ENCODE measurements around the gene ALOX12B. TPM values are rescaled to one million over a fixed set of nuclear protein-coding genes. Genes with fewer than 3 reads are reported as not detected.
A peak's percentile ranks its signal among the peaks of the same experiment; 100 is the strongest.

ALOX12B gene
- total and polyA plus RNA-seq, 2 of the 13 experiments (the other 11 are each of a cell fraction or from before 2014, with no cell fraction given), result 0.13 TPM; not detected in 1

DNA sequence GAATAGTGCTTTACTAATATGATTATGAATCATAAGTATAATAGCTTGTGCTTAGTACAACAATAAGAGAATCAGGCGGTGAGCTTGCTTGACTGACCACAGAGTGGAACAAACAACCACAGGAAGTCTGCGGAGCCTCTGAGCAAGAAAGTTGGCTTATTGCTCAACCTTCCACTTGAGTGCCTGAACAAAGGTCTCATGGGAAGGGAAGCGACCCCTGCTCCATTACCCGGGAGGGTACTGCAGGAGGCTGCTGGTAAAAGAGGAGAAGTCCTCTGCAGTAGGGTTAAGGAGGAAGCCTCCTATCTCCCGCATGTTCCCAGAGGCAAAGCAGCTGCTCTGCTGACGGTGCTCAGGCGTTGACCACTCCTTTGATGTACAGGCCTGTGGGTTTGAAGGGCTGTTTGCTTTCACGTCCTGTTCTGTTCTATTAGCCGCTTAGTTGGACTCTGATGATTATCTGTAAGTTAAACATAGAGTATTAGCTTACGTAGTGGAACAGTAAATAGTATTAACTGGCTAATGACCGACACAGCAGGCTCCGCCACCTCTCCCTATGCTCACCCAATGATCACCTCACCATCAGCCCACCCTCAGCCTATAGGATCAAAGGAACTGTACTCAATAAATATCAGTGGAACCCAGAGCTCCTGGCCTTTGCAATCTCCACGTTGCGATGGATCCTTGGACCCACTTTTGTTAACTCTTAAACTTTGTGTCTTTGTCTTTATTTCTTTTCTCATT is 31.1 kb downstream of the ALOX12B start (continued):
- TF ChIP-seq ZFP36L2 (CRISPR knock-in tag; IDR thresholded peaks at IDR 0.05), result no peak
- no peak for TF ChIP-seq EHMT2 (IDR thresholded peaks at IDR 0.05; ENCODE audit: borderline replicate concordance, low read depth, low read length)
- TF ChIP-seq, protein P1, sequence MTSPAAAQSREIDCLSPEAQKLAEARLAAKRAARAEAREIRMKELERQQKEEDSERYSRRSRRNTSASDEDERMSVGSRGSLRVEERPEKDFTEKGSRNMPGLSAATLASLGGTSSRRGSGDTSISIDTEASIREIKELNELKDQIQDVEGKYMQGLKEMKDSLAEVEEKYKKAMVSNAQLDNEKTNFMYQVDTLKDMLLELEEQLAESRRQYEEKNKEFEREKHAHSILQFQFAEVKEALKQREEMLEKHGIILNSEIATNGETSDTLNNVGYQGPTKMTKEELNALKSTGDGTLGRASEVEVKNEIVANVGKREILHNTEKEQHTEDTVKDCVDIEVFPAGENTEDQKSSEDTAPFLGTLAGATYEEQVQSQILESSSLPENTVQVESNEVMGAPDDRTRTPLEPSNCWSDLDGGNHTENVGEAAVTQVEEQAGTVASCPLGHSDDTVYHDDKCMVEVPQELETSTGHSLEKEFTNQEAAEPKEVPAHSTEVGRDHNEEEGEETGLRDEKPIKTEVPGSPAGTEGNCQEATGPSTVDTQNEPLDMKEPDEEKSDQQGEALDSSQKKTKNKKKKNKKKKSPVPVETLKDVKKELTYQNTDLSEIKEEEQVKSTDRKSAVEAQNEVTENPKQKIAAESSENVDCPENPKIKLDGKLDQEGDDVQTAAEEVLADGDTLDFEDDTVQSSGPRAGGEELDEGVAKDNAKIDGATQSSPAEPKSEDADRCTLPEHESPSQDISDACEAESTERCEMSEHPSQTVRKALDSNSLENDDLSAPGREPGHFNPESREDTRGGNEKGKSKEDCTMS (CRISPR knock-in tag; conservative IDR thresholded peaks at IDR 0.05), result no peak
- TF ChIP-seq, protein P2, sequence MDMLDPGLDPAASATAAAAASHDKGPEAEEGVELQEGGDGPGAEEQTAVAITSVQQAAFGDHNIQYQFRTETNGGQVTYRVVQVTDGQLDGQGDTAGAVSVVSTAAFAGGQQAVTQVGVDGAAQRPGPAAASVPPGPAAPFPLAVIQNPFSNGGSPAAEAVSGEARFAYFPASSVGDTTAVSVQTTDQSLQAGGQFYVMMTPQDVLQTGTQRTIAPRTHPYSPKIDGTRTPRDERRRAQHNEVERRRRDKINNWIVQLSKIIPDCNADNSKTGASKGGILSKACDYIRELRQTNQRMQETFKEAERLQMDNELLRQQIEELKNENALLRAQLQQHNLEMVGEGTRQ (IDR thresholded peaks at IDR 0.05; ENCODE audit: low read depth, low read length), result no peak
- TF ChIP-seq, protein P2 (CRISPR knock-in tag; IDR thresholded peaks at IDR 0.05; ENCODE audit: borderline replicate concordance), result peak; percentile 36
- TF ChIP-seq KDM2A (CRISPR knock-in tag; IDR thresholded peaks at IDR 0.05; ENCODE audit: borderline replicate concordance, low read depth), result peak; percentile 51; the same call in 1 of the 2 replicates
- TF ChIP-seq, protein P3, sequence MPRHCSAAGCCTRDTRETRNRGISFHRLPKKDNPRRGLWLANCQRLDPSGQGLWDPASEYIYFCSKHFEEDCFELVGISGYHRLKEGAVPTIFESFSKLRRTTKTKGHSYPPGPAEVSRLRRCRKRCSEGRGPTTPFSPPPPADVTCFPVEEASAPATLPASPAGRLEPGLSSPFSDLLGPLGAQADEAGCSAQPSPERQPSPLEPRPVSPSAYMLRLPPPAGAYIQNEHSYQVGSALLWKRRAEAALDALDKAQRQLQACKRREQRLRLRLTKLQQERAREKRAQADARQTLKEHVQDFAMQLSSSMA (CRISPR knock-in tag; IDR thresholded peaks at IDR 0.05), result 0 out of 2 replicates have a peak, but pooled peaks have one; percentile 15
- TF ChIP-seq ZNF207 (IDR thresholded peaks at IDR 0.05; ENCODE audit: borderline replicate concordance), result no peak
- TF ChIP-seq HOXA5 (CRISPR knock-in tag; IDR thresholded peaks at IDR 0.05), result no peak
- TF ChIP-seq, protein P4, sequence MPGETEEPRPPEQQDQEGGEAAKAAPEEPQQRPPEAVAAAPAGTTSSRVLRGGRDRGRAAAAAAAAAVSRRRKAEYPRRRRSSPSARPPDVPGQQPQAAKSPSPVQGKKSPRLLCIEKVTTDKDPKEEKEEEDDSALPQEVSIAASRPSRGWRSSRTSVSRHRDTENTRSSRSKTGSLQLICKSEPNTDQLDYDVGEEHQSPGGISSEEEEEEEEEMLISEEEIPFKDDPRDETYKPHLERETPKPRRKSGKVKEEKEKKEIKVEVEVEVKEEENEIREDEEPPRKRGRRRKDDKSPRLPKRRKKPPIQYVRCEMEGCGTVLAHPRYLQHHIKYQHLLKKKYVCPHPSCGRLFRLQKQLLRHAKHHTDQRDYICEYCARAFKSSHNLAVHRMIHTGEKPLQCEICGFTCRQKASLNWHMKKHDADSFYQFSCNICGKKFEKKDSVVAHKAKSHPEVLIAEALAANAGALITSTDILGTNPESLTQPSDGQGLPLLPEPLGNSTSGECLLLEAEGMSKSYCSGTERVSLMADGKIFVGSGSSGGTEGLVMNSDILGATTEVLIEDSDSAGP (CRISPR knock-in tag; IDR thresholded peaks at IDR 0.05; ENCODE audit: borderline replicate concordance), result peak; percentile 73
- TF ChIP-seq, protein P5, sequence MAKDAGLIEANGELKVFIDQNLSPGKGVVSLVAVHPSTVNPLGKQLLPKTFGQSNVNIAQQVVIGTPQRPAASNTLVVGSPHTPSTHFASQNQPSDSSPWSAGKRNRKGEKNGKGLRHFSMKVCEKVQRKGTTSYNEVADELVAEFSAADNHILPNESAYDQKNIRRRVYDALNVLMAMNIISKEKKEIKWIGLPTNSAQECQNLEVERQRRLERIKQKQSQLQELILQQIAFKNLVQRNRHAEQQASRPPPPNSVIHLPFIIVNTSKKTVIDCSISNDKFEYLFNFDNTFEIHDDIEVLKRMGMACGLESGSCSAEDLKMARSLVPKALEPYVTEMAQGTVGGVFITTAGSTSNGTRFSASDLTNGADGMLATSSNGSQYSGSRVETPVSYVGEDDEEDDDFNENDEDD (CRISPR knock-in tag; IDR thresholded peaks at IDR 0.05; ENCODE audit: borderline replicate concordance), result peak; percentile 36; the same call in 1 of the 2 replicates
- TF ChIP-seq, protein P6, sequence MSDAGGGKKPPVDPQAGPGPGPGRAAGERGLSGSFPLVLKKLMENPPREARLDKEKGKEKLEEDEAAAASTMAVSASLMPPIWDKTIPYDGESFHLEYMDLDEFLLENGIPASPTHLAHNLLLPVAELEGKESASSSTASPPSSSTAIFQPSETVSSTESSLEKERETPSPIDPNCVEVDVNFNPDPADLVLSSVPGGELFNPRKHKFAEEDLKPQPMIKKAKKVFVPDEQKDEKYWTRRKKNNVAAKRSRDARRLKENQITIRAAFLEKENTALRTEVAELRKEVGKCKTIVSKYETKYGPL (CRISPR knock-in tag; IDR thresholded peaks at IDR 0.05), result no peak
- TF ChIP-seq, protein P7, sequence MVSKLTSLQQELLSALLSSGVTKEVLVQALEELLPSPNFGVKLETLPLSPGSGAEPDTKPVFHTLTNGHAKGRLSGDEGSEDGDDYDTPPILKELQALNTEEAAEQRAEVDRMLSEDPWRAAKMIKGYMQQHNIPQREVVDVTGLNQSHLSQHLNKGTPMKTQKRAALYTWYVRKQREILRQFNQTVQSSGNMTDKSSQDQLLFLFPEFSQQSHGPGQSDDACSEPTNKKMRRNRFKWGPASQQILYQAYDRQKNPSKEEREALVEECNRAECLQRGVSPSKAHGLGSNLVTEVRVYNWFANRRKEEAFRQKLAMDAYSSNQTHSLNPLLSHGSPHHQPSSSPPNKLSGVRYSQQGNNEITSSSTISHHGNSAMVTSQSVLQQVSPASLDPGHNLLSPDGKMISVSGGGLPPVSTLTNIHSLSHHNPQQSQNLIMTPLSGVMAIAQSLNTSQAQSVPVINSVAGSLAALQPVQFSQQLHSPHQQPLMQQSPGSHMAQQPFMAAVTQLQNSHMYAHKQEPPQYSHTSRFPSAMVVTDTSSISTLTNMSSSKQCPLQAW (CRISPR knock-in tag; IDR thresholded peaks at IDR 0.05), result peak; percentile 78
- TF ChIP-seq ZFYVE20 (CRISPR knock-in tag; IDR thresholded peaks at IDR 0.05; ENCODE audit: borderline replicate concordance, low read depth), result no peak
- TF ChIP-seq ISL2 (CRISPR knock-in tag; IDR thresholded peaks at IDR 0.05), result peak; percentile 90; the same call in 1 of the 2 replicates
- peak; percentile 47; the same call in 1 of the 2 replicates for TF ChIP-seq HIVEP1 (CRISPR knock-in tag; IDR thresholded peaks at IDR 0.05)
- TF ChIP-seq ETV5 (CRISPR knock-in tag; IDR thresholded peaks at IDR 0.05; ENCODE audit: borderline replicate concordance), result peak; percentile 87

Measured in HepG2 (cell line).